C1 segment of cervical spinal cord (tissue), 14 donors: Measurements from ENCODE around the gene NME9.
"Not testable (repeated sequence)": the region's sequence is repeated elsewhere in the genome, so short reads cannot be mapped to it uniquely, and the experiment has no call there.

Source experiments
- DNase-seq, 14 donors: peaks; one replicate each; lab custom pipeline; 2025; lab: John Stamatoyannopoulos, UW

Gene NME9, protein sequence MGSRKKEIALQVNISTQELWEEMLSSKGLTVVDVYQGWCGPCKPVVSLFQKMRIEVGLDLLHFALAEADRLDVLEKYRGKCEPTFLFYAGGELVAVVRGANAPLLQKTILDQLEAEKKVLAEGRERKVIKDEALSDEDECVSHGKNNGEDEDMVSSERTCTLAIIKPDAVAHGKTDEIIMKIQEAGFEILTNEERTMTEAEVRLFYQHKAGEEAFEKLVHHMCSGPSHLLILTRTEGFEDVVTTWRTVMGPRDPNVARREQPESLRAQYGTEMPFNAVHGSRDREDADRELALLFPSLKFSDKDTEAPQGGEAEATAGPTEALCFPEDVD

DNA sequence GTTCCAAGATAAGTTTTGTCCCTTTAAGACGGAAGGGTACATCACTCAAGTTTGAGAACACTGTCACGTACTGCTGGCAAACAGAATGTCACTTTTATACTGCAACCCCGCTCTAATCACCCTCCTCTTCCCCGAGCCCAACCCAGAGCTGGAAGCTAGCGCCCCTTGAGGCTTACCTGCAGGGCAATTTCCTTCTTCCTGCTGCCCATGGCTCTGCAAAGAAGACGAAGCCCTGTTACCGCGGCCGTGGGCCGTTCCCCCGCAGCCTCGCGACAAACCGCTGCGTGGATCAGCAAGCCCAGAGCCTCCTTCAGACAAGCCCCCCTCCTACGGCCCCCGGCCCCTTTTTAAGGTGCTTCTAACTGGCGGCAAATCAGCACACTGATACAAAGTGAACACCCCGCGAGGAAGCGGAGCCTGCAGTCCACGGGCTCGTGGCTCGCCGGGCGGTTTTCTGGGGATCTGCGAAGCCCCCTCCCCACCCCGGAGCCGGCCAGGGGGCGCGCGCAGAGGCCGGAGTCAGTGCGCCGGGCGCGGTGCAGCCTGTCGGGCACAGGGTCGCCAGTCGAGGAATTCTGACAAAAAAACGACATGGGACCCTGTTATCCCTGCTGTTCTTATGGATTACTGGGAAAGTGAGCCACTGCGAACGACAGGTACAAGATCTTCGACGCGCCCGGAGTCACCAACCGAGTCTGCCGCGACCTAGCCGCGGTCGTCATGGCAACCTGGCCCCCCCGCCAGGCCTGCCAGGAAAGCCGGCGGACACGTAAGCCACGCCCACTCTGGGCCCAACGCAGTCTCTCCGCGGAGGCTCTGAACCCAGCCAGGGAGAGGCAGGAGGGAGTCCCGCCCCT lies at the start of gene NME9:
NME9 (minus strand) TSS at position 725 of the 857 bp plus-strand sequence; CDS start at position 209, 516 bp downstream.
- peak in 12 of 14 donors; percentile 39 to 95 (median 68) for DNase-seq

GRCh38 chr3:138378990-138379389 lies 49.3 kb upstream of the NME9 start:
- DNase-seq: no peak

- DNase-seq: no peak
Measured at GRCh38 chr3:138378331-138378730, 48.7 kb upstream of the NME9 start.

GRCh38 chr3:138377804-138378203 lies 48.2 kb upstream of the NME9 start:
- no peak for DNase-seq

GRCh38 chr3:138377212-138377611 lies 47.6 kb upstream of the NME9 start:
- not testable (repeated sequence) for DNase-seq

DNA sequence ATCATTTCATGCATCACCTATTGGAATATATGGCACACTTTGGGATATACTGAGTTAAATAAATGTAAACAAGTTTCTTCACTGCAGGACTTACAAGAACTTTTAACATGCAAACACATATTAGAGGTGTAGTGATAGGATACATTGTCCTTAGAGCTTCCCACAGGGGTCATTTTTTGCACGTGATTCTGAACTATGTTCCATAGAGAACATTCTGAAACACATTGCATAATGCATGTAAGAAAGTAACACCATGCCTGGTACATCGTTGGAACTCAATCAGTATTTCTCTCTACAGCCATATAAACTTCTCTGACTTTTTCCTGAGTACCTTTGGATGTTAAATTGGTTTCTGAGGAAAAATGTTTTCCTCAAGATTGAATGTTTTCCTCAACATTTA lies 47.0 kb upstream of the NME9 start:
- DNase-seq: no peak

- no peak for DNase-seq
Measured at GRCh38 chr3:138375447-138375846, 45.8 kb upstream of the NME9 start.

DNA sequence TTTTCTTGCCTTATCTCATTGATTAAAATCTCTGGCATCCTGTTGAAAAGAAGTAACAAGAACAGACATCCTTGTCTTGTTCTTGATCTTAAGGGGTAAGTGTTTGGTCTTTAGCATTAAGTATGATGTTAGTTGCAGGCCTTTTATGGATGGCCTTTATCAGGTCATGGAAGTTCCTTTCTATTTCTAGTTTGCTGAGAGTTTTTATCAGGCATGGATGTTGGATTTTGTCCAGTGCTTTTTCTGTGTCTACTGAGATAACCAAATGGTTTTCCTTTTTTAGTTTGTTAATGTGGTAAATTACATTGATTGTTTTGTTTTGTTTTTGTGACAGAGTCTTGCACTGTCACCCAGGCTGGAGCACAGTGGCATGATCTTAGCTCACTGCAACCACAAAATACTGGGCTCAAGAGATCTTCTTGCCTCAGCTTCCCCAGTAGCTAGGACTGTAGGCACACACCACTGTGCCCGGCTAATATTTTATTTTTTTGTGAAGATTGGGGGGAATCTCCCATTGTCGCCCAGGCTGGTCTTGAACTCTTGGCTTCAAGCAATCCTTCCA lies 45.0 kb upstream of the NME9 start:
- DNase-seq: no peak

DNA sequence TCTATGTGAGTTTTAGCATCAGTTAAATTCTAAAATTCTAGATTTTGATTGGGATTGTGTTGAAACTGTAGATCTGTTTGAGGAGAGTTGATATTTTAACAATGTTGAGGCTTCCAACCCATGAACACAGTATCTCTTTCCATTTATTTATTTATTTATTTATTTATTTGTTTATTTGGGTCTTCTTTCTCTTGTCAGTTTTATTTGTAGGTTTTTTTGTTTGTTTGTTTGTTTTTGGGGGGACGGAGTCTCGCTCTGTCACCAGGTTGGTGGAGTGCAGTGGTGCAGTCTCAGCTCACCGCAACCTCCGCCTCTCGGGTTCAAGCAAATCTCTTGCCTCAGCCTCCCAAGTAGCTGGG lies 44.1 kb upstream of the NME9 start:
- no peak for DNase-seq

DNA sequence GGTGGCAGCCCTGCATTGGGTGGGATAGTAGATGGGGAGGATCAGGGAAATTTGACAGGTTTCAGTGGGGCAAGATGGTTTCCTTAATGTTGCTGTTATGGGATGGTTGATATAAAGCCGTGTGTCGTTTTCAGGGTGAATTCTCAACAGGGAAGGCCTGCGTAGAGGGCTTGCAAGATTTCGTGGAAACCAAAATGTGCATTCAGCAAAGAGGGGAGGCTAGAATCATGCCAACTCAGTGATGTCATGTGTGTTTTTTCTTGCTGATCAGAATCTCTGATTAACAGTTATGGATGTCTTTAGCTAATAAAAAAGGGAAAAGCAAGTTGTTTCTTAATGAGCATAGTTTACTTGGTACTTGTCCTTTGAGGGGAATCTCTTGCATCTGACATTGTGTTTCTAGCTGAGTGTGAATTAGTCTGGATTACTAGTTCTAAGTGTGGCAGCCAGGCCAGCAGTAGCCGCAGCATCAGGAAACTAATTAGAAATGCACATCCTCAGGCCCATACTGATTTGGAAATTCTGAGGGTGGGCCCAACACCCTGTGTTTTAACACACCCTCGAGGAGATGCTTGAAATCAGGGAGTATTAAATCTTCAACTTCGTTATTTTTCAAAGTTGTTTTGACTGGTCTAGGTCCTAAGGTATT lies 43.6 kb upstream of the NME9 start:
- no peak for DNase-seq

DNA sequence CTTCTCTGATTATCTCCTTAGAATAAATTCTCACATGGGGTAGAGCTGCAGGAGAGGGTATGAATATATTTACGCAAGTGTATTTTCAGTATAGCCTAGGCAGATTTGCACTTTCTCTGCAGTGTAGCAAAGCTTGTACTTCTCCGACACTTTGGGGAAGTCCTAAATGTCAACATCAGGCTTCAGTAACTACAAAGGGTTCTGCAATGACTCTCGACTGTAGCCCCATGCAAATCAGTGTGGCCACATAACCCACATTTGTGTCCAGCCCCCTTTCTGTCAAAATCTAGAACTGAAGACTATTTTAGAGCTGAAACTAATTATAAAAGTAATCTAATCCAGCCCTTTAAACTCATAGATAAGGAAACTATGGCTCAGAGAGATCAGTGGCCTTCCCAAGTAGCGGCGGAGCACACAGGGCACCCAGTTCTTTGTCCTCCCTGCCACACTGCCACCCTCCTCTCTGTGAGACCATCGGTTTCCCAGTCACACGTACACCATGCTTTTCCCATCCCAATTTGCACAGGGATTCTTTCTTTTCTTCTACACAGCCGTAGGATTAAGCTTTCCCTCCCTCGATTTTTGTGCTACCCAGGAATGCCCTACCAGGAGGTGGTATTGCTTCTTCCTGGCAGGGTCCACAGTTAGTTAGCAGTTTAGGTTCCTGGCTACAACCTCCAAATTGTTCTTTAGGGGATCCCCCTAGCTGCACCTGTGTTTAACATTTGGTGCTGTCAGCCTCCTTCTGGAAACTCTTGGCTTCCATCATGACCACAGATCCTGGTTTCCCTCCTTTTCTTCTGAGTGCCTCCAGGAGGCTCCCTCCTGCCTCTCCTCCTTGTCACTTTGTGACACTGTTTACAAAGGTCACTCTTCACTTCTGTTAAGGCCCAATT lies 41.7 kb upstream of the NME9 start:
- DNase-seq: no peak

GRCh38 chr3:138370321-138370720 lies 40.7 kb upstream of the NME9 start:
- no peak for DNase-seq

DNA sequence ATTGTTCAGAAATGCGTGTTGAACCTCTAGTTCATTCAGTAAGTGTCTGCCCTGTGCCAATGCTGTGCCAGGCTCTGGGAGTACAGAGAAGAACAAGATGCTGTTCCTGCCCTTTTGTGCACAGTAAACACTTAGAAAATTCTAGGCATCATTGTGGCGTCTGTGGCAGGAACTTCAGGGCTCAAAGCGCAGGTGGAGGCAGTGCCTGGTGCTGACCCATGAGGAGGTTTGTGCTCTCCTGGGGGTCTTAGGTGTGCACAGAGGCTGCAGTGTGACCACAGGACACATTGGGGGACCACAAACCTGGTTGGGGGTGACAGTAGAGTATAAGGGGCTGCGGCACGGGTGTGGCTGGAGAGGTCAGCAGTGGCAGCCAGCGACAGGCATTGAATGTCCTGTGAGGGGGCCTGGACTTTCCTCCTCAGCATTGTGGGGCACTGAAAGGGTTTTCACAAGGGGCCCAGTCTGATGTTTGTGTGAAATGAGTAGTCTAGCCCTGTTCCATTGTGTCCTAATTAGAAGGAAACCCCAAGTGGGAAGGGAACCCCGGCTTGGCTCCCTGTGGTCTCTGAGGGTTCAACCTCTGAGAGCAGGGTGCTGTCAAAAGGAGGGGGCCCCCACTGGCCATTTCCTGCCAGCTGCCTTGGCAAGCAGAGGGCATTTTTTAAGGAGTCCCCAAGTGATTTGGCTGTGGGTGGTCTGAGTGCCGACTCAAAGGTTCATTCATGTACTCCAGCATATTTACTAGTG lies 39.7 kb upstream of the NME9 start:
- DNase-seq: peak in 4 of 14 donors; percentile 27 to 54 (median 50)

GRCh38 chr3:138367911-138368310 lies 38.3 kb upstream of the NME9 start:
- peak in 9 of 14 donors; percentile 18 to 76 (median 48) for DNase-seq

DNA sequence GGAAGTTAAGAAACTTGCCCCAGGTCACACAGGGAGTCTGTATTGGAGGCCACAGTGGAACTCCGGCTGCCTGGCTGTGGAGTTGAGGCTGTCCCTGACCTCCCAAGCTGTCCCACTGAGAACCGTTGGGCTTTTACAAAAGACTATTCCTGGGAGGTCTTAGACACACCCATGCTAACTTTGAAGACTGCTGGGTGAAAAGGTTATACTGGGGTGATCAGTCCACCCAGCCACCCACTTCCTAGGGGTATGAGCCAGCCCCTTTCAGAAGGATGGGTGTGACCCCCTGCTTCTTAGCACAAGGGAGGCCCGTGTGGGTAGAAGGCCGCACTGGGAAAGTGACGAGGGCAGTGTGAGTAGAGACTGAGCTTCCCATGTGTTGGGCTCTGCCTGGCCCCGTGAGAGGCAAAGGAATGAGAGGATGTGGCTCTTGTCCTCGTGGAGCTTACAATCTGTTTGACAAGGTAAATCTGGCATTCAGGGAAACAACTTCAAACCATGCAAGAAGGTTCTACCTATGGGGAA lies 37.7 kb upstream of the NME9 start:
- DNase-seq: no peak

DNA sequence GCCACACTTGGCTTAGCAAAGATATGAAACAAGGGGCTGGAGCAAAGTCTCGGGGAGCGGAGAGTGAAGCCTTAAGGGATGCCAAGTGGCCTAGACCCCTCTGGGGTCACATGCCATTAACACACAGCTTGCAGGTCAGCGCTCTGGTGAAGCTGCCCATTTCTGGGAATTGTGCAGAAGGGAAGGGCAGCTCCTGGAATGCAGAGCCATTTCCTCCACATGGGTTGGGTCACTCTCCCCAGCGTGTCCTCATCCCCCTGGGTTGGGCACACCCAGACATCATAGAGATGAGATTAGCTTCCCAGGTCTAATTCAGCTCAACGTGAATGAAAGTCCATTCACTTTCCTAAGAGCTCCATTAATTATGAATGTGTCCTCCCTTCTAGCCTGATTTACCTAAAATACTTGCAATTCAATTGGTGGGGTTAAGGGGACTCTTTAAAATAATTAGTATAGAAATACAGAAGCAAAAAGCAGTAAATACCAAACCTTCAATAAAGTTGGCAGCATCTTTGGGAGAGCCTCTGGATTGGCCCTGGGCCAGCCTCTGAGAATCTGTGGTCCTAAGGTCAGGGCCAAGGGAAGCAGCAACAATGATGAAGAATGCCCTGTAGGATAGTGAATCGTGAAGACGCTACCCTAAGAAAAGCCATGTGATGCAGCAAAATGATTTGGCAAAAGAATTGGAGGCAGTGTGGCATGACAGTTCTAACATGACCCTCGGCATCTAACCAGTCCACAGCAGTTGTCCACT lies 36.5 kb upstream of the NME9 start:
- DNase-seq: no peak

DNA sequence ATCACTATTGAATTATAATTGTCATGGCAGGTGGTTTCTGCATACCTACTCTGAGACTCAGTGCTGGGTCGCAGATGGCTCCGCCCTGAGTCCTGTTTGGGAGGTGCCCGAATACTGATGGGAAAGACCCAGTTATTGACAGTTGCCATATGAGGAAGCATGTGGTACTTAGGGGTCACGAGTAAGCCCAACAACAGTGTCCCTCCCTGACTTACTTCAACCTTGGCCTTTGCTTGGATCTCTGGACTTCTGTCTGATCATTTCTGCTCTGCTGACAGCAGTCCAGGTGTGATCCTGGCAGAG lies 35.6 kb upstream of the NME9 start:
- no peak for DNase-seq

GRCh38 chr3:138364356-138365252 lies 35.0 kb upstream of the NME9 start:
- DNase-seq: peak in 1 of 14 donors; percentile 28
